PC-3 (cell line): Measurements from ENCODE around the gene OR2A14. TPM values are rescaled to one million over a fixed set of nuclear protein-coding genes. Genes with fewer than 3 reads are reported as not detected.

Experiments used
- ATAC-seq: fragments of 200-7000 bp; cut with Tn5 transposase; 2 replicates; pipeline ENCODE4 v1.9.1; 2020; ENCODE audit warnings: mild to moderate bottlenecking, moderate library complexity
- BruUV-seq: library from RNA; stranded (reverse); fragments of 400-500 nt; replicated peaks from 2 replicates; lab custom pipeline; 2021; lab: Mats Ljungman, UMichigan
- CTCF ChIA-PET: fragments of 300-600 bp; sonication (Branson Sonifier 250); formaldehyde crosslinking; loops from one replicate; lab custom pipeline; 2022; ENCODE audit warnings: antibody characterized with exemption; lab: Charles Lee
- POLR2A ChIA-PET: fragments of 300-600 bp; sonication (Branson Sonifier 250); formaldehyde crosslinking; loops from one replicate; lab custom pipeline; 2022; ENCODE audit warnings: antibody characterized with exemption; ENCODE audit not compliant: unreplicated experiment; lab: Charles Lee
- DNase-seq: peaks from one replicate; pipeline ENCODE4 v3.0.0-alpha.2; 2015
- H2AFZ ChIP-seq: fragments of 300-600 bp; sonication (generic); 2 replicates; pipeline ENCODE4 v1.6.0; 2016; ENCODE audit warnings: antibody characterized with exemption, low read length
- H3F3A ChIP-seq: fragments of 300-600 bp; sonication (generic); one replicate; pipeline ENCODE4 v1.6.0; 2017; ENCODE audit warnings: antibody characterized with exemption, low read length, control low read depth, mild to moderate bottlenecking; ENCODE audit not compliant: unreplicated experiment
- H3K27ac ChIP-seq: fragments of 300-600 bp; sonication (generic); 2 replicates; pipeline ENCODE4 v1.5.1; 2016; ENCODE audit warnings: mild to moderate bottlenecking, low read length
- H3K27me3 ChIP-seq: fragments of 300-600 bp; sonication (generic); 2 replicates; pipeline ENCODE4 v1.6.1; 2016; ENCODE audit warnings: low read length, mixed read lengths
- H3K36me3 ChIP-seq: fragments of 300-600 bp; sonication (generic); 2 replicates; pipeline ENCODE4 v1.6.1; 2016; ENCODE audit warnings: low read depth, mixed run types, low read length, mixed read lengths
- H3K4me1 ChIP-seq: fragments of 300-600 bp; sonication (generic); 2 replicates; pipeline ENCODE4 v1.5.1; 2016; ENCODE audit warnings: low read length; ENCODE audit not compliant: insufficient read depth
- H3K4me2 ChIP-seq: fragments of 300-600 bp; sonication (generic); 2 replicates; pipeline ENCODE4 v1.6.0; 2016; ENCODE audit warnings: low read length
- H3K4me3 ChIP-seq: fragments of 300-600 bp; sonication (generic); 2 replicates; pipeline ENCODE4 v1.5.1; 2016; ENCODE audit warnings: mild to moderate bottlenecking, low read length, mixed read lengths
- H3K79me2 ChIP-seq: fragments of 300-600 bp; sonication (generic); 2 replicates; pipeline ENCODE4 v1.6.1; 2017; ENCODE audit warnings: low read length, mixed read lengths
- H3K9ac ChIP-seq: fragments of 300-600 bp; sonication (generic); 2 replicates; pipeline ENCODE4 v1.6.0; 2016; ENCODE audit warnings: mild to moderate bottlenecking, low read length
- H3K9me2 ChIP-seq: fragments of 300-600 bp; sonication (generic); replicated peaks from 2 replicates; pipeline ENCODE4 v1.6.1; 2016; ENCODE audit warnings: mixed run types, low read length, mixed read lengths
- H3K9me3 ChIP-seq: fragments of 300-600 bp; sonication (generic); 2 replicates; pipeline ENCODE4 v1.6.1; 2016; ENCODE audit warnings: low read length, mixed read lengths
- H4K20me1 ChIP-seq: fragments of 300-600 bp; sonication (generic); 2 replicates; pipeline ENCODE4 v1.6.1; 2016; ENCODE audit warnings: low read length, mixed read lengths
- EZH2 ChIP-seq: fragments of 300-600 bp; sonication (generic); IDR thresholded peaks from one replicate; pipeline ENCODE4 v1.6.1; 2017; ENCODE audit warnings: antibody characterized with exemption, mild to moderate bottlenecking, low read length; ENCODE audit not compliant: unreplicated experiment
- EZH2phosphoT487 ChIP-seq: fragments of 300-600 bp; sonication (generic); IDR thresholded peaks from 2 replicates; pipeline ENCODE4 v1.6.1; 2018; ENCODE audit warnings: mild to moderate bottlenecking, antibody characterized with exemption, low read length, borderline replicate concordance
- intact Hi-C: fragments of 100-400 bp; cut with micrococcal nuclease; formaldehyde crosslinking; loops from 2 replicates; pipeline ENCODE4 v1.9.0; 2023
- total RNA-seq: library from RNA; depleted of rRNA; stranded (reverse); fragments of >200 nt; gene quantifications from 2 replicates; pipeline ENCODE4 v1.2.3, GENCODE V29; 2014
- TF ChIP-seq, protein P1 (sequence below): fragments of 300-600 bp; sonication (generic); conservative IDR thresholded peaks from 2 replicates; pipeline ENCODE4 v1.5.1; 2017; ENCODE audit warnings: antibody characterized with exemption, low read depth, mild to moderate bottlenecking, low read length

Gene OR2A14
- total RNA-seq, 1 experiment from 2014 or later = not detected

DNA sequence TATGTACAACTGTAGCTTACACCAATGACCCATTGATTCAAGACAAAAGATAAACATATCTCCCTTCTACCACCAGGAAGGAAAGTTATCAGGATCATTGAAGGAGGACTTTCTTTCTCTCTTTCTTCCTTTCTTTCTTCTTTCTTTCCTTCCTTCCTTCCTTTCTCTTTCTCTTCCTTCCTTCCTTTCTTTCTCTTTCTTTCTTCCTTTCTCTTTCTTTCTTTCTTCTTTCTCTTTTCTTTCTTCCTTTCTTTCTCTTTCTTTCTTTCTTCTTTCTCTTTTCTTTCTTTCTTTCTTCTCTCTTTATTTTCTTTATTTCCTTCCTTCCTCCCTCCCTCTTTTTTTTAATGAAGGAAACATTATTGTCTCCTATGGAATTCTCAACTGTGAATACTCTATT lies 24.2 kb upstream of the OR2A14 start:
- DNase-seq (no peak), ATAC-seq (no peak)
- Histone ChIP-seq H3K4me2 (no peak overlapping the region), H3K9ac (no peak overlapping the region), H4K20me1 (no peaks in the 10 kb centered on the region), H3K9me3 (no peaks in the 10 kb centered on the region), H3K9me2 (no peaks in the 10 kb centered on the region), H3K79me2 (no peaks in the 10 kb centered on the region), H3K36me3 (no peaks in the 10 kb centered on the region), H2AFZ (no peak overlapping the region), H3K27ac (no peak overlapping the region), H3K4me3 (no peak overlapping the region), H3K27me3 (peaks cover 12% of the 10 kb centered on the region; the same call in 1 of the 2 replicates), H3F3A (no peaks in the 10 kb centered on the region), H3K4me1 (no peaks in the 10 kb centered on the region)
- BruUV-seq = no TSS peak
- ChIA-PET POLR2A (no interaction called here), CTCF (no interaction called here)
- TF ChIP-seq EZH2 = no peak
- TF ChIP-seq EZH2phosphoT487 = no peak
- TF ChIP-seq, protein P1, sequence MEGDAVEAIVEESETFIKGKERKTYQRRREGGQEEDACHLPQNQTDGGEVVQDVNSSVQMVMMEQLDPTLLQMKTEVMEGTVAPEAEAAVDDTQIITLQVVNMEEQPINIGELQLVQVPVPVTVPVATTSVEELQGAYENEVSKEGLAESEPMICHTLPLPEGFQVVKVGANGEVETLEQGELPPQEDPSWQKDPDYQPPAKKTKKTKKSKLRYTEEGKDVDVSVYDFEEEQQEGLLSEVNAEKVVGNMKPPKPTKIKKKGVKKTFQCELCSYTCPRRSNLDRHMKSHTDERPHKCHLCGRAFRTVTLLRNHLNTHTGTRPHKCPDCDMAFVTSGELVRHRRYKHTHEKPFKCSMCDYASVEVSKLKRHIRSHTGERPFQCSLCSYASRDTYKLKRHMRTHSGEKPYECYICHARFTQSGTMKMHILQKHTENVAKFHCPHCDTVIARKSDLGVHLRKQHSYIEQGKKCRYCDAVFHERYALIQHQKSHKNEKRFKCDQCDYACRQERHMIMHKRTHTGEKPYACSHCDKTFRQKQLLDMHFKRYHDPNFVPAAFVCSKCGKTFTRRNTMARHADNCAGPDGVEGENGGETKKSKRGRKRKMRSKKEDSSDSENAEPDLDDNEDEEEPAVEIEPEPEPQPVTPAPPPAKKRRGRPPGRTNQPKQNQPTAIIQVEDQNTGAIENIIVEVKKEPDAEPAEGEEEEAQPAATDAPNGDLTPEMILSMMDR = no peak
- intact Hi-C loops = no loop called here

DNA sequence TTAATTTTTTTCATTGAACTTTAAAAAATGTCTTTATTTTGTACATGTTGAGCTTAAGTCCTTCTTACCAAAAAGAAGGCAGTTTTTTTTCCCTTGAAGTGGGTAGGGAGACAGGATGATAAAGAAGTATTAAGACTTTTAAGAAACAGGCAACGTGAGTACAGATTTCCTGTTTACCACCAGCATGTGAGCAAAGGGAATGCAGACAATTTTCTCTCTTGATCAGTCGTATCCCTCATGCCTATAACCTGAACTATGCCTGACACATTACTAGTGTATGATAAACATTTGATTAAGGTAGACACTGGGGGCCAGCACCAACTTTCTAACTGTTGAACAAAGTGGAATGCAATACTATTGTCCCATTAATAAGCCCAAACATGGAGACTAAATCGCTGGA lies 22.4 kb upstream of the OR2A14 start:
- CTCF ChIA-PET = no interaction called here

DNA sequence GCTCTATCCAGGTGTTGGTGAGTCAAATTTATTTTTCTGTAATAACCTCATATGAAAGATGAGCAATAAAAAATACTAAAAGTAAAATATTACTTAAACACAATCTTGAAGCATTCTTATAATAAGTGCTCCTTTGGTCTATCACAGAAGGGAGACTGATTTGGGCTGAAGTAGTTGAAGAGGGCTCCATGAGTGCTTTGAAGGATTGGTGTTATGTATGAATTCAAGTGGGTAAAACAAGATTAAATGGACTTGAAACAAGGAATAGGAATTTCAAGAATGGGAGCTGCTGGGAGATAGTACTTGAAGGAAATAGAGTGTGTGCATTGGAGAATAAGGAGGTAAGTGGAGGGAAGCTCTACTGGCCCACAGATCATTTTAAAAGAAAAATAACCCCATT lies 20.9 kb upstream of the OR2A14 start:
- no peak overlapping the region for H3K27ac ChIP-seq
- peaks cover 21% of the 10 kb centered on the region; the same call in 1 of the 2 replicates for H3K27me3 ChIP-seq
- DNase-seq (no peak), ATAC-seq (no peak)
- TF ChIP-seq EZH2 (no peak), EZH2phosphoT487 (no peak)
- TF ChIP-seq, protein P1 = no peak
- no peaks in the 10 kb centered on the region for H3K79me2 ChIP-seq
- H4K20me1 ChIP-seq = no peaks in the 10 kb centered on the region
- H3K4me1 ChIP-seq = no peaks in the 10 kb centered on the region
- H2AFZ ChIP-seq = no peak overlapping the region
- H3F3A ChIP-seq = no peaks in the 10 kb centered on the region
- no TSS peak for BruUV-seq
- POLR2A ChIA-PET = no interaction called here
- no peak overlapping the region for H3K9ac ChIP-seq
- no peaks in the 10 kb centered on the region for H3K9me2 ChIP-seq
- H3K9me3 ChIP-seq = no peaks in the 10 kb centered on the region
- no peaks in the 10 kb centered on the region for H3K36me3 ChIP-seq
- intact Hi-C loops = no loop called here
- H3K4me2 ChIP-seq = no peak overlapping the region
- CTCF ChIA-PET = no interaction called here
- no peak overlapping the region for H3K4me3 ChIP-seq

More for the DNA sequence above, 22.4 kb upstream of the OR2A14 start:
- Histone ChIP-seq H3K27ac (no peak overlapping the region), H3K36me3 (no peaks in the 10 kb centered on the region), H3K4me1 (no peaks in the 10 kb centered on the region), H3K4me2 (no peak overlapping the region), H3K9me3 (no peaks in the 10 kb centered on the region), H3K27me3 (peaks cover 21% of the 10 kb centered on the region; the same call in 1 of the 2 replicates), H3K79me2 (no peaks in the 10 kb centered on the region), H3K9ac (no peak overlapping the region), H4K20me1 (no peaks in the 10 kb centered on the region), H2AFZ (no peak overlapping the region), H3K9me2 (no peaks in the 10 kb centered on the region), H3K4me3 (no peak overlapping the region), H3F3A (no peaks in the 10 kb centered on the region)
- TF ChIP-seq, protein P1 = no peak
- no peak for TF ChIP-seq EZH2
- no peak for TF ChIP-seq EZH2phosphoT487
- POLR2A ChIA-PET = no interaction called here
- no peak for DNase-seq
- intact Hi-C loops = no loop called here
- no TSS peak for BruUV-seq
- ATAC-seq = no peak
